GM19025 (cell line): Measurements from ENCODE around the gene ATP8B1.

ENCODE experiments used
- ATAC-seq: cut with Tn5 transposase; IDR thresholded peaks from one replicate; pipeline ENCODE4 v1.9.1; 2021; ENCODE audit warnings: mild to moderate bottlenecking, low read depth, moderate library complexity; ENCODE audit not compliant: unreplicated experiment

ATP8B1 gene

DNA sequence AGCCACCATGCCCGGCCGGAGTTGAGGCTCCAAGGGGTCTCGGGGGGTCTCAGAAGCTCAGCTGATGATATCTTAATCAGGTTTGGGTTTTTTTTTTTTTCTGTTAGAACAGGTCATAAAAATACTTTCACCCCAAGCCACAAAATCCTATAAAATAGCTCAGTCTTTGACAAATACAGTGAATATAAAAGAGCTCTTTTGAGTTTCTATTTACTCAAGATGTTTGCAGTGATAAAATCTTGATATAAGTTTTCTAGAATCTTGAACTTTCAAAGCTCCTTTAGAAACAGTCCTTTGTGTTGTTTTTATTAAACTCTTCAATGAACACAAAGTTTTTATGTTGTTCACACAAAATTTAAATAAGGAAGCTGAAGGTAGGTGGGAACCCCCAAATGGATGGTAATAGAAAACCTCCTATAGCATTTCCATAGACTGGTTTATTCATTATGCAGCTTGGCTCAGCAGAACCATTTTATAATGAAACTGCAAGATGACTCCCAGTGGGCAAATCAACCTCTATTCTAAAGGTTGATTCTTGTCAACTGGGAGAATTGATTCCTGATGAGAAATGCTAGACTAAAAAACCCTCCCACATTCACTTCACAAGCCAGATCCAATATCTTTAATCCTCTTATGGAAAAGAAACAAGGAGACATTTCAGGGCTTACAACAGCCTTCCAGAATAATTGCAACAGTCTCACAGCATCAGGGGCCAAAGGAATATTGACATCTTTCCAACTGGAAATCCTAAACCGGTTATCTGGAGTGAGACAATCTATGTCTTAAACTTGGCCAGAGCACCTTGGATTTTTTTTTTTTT, 167.9 kb downstream of the ATP8B1 start:
- no peak for ATAC-seq

DNA sequence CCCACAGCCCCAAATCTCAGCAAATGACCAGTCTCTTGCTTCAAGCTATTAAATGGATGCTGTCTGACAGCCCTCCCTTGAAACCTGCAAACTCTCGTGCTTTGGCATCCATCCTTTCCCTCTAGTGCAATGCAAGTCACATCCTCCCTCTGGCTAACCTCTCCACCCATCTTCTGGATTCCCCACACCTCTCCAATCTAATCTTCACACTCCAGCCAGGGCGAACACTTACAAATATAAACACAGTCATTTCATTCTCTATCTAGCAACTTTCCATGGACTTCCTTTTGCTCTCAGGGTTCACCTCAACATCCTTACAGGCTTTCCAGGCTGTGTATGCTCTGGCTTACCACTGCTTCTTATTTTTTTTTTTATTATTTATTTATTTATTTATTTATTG, 171.4 kb downstream of the ATP8B1 start:
- ATAC-seq: no peak

DNA sequence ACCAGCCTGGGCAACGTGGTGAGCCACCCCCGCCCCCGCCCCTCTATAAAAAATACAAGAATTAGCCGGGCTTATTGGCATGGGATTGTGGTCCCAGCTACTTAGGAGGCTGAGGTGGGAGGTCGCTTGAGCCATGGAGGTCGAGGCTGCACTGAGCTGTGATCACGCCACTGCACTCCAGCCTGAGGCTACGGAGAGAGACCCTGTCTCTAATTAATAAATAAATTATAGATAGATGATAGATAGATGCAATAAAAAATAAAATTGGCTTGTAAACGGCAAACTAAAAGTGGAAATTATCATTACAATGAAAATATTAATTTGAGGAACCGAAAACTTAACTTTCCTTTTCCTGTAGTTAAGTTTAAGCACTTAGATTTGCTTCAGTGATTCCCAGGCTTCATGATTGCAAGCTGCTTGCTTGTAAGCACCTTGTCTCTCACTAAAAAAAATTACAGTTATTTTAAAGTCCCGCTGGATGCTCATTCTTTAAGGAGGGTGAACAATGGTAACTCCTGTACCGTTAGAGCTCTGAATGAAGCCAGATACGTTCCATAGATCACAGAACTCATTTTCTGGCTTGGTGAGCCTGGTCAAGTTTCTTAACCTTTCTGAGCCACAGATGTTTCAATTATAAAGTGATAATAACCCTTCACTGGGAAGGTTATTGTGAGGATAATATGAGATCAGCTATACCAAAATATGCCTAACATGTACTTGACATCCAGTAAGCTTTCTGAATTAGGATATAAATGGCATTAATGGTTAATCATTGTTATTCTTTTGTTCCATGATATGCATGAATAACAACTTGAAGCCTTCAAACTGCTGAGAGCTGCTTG, 172.1 kb downstream of the ATP8B1 start:
- peak; percentile 10 for ATAC-seq

DNA sequence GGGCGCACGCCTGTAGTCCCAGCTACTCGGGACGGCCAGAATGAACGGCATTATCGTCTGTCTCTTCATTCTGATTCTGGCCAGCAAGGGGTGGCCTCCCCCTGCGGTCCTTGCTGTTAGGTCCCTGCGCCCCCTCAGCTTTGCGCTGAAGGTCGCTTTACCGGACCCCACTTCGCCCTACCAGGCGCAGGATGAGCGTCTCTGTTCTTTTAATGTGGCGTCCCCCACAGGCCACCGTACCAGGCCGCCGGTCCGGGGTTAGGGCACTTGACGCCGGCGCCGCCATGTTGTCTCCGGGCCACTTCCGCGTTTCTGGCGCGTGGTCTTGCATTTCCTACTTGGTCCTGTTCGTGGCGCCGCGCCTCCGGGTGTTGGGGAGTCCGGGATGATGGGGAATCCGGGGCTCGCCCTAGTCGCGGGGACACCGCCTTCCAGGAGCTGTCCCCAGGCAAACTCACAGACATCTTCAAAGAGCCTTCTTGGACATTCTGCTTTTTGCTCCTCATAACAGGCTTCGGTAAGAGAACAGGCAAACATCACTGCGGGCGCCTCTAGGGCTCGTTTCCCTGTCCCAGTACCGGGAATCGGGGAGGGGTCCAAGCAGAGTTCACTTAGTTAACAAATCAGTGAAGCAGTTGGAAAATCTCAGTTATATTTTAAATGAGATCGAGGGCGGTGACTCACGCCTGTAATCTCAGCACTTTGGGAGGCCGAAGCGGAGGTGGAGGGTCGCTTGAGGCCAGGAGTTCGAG, 172.9 kb downstream of the ATP8B1 start:
- peak; percentile 90 for ATAC-seq

DNA sequence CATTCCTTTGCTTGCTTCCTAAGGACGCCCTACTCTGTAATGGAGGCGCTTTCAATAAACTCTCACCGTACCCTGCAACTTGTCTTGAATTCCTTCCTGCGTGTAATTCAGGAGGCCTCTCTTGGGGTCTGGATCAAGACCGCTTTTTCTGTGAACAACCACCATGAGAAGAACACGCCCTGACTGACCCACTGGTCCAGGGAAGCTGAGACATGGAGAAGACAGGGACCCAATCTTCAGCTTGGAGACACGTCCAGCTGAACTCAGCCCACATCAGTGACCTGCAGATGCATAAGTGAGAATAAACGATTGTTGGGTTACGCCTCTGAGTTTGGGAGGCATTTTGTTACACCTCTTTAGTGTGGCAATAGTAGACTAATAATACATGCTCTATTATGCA, 173.7 kb downstream of the ATP8B1 start:
- ATAC-seq: no peak

DNA sequence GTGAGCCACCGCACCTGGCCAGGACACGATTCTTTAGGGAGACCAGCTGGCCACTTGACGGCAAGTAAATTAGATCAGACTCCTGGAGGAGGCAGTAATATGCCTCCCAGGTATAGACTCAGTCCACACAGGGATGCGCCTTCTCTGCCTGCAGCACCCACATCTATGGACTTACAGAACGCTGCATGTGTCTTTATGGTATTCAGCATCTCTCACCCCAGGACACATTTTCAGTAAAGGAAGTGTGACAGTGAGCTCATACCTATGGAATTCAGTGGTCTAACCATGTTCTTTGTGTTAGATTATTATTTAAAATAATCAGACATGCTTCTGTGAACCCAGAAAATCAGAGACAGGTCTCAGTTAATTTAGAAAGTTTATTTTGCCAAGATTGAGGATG, 175.6 kb downstream of the ATP8B1 start:
- ATAC-seq: no peak

DNA sequence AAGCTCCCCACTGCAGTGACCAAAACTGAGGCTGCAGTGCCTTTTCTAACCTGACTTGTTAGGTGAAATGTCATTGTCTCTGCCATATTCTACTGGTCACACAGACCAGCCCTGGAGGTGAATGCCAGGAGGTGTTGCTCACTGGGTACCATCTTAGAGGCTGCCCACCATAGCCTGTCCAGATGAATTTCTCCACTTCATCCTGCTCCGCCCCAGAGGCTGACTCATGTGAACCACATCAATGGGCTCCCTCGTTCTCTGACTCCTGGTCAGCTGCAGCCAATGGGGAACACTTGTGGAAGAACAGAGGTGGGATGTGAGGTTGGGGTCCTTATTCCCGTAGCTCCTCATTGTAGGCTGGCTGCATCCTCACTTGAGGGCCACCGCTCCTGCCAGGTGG, 178.1 kb downstream of the ATP8B1 start:
- ATAC-seq: no peak

DNA sequence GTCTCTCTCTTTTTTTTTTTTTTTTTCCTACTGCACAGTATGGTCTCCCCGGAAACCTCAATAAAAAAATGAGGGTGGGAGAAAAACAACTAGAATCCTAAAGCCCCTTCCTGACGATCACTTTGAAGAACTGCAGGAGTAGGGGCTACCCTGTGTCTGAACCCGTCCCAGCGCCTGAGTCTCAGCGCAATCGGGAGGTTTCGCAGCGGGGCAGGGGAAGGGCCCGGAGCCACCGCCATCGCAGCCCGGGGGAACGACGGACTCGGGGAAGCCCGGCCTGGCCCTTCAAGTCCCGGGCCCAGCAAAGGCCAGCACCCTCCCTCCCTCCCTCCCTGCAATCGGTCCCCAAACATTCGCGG, 181.9 kb downstream of the ATP8B1 start:
- ATAC-seq: peak; percentile 3

DNA sequence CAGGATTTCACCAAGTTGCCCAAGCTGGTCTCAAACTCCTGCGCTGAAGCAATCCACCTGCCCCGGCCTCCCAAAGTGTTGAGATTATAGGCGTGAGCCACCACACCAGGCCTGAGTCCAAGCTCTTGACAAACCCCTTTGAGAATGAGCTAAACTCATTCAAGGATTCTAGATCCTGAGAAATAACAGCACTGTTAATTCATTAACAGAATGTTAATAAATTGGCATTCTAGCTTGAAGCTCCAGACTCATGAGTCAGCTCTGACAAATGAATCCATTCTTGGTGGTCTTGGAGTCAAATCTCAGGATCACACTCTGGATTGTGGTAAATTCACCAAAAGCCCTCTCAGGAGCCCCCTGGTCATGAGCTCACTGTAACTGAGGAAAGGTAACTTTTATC, 183.2 kb downstream of the ATP8B1 start:
- ATAC-seq: no peak

DNA sequence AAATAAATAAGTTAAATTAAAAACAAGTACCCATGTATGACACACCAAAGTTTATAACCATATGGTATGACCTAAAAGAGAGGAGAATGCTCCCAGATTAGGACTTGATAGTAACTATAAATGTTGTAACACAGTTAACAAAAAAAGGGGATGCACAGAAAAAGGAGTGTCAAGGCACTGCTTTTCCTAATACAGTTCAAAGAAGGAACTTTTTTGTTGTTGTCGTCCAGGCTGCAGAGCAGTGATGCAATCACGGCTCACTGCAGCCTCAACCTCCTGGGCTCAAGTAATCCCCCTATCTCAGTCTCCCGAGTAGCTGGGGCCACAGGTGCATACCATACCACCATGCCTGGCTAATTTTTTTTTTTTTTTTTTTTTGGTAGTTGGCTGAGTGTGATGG, 184.2 kb downstream of the ATP8B1 start:
- no peak for ATAC-seq

DNA sequence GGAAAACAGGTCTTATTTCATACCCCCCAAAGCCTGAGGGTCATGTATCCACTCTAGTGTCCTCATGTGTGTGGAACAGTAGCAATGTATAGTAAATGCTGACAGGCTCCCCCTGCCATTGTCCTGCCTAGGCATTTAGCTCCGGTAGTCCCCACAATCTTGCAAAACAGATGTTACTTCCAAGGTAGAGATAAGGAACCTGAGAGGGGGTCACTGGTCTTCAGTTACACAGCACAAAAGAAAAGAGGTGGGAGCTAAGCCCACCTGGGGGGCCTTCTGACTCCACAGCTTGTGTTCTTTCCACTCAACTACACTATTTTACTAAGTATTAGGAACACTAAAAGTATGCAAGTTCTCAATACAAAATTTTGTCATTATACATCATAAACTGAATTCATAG, 199.2 kb downstream of the ATP8B1 start:
- ATAC-seq: no peak
